GM18502 (cell line): ENCODE results near the gene KCNQ5.

Source experiments
- ATAC-seq: cut with Tn5 transposase; IDR thresholded peaks from one replicate; pipeline ENCODE4 v1.9.1; 2021; ENCODE audit warnings: mild to moderate bottlenecking; ENCODE audit not compliant: unreplicated experiment, poor library complexity

Gene KCNQ5

DNA sequence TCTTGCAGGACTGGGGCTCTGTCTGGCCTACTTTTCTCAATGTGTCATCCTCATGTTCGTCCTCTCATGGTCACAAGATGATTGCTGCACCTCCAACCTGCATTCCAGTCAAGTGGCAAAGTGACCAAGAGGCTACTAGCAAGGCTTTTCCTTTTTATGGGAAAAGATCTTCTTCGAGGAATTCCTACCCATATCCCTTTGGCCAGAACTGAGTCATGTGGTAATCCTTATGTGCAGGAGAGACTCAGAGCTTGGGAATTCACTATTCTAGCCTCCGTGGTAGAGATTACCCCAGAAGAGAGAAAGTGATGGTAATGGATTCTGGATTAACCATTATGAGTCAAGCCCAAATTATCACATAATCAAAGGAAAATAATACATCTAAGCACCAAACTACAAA, 162.7 kb downstream of the KCNQ5 start:
- no peak for ATAC-seq

DNA sequence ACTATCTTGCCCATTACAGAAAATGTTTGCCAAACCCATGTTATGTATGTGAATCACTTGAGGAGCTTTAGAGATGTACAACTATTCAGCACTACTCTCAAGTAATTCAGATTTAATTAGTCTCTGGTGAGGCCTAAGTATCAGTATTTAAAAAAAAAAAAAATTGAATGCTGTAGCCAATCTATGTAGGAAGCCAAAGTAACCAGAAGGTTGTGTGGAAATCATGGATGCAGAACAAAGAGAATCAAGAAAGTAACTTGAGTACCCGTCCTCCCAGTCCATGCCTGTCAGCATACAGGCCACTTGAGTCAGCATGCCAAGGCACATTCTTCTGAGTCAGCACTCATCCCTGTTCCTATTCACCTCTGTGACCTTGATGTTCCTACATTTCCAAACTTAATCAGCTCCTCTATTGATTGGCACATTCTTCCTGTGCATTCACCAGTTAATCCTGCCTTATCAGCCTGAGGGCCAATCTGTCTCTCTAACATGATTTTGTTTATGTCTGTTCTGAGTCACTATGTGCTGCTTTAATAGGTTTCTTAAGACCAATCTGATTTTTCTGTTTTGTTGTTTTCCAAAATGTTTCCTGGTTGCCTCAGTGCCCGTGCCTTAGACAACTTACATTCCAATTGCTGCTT, 165.6 kb downstream of the KCNQ5 start:
- ATAC-seq: no peak

GRCh38 chr6:72788188-72788587, 166.3 kb downstream of the KCNQ5 start:
- no peak for ATAC-seq

DNA sequence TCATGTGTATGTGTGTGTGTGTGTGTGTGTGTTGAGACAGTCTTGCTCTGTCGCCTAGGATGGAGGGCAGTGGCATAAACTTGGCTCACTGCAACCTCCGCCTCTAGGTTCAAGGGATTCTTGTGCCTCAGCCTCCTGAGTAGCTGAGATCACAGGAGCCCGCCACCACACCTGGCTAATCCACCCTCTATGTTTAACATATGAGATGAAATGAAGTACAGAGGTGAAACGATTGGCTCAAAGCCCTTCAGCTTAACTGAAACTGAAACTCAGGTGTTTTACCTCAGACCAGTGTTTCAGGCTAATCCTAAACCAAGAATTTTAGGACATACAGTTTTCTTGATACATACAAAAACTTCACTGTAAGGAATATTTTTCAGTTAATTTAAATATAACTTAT, 167.3 kb downstream of the KCNQ5 start:
- no peak for ATAC-seq

DNA sequence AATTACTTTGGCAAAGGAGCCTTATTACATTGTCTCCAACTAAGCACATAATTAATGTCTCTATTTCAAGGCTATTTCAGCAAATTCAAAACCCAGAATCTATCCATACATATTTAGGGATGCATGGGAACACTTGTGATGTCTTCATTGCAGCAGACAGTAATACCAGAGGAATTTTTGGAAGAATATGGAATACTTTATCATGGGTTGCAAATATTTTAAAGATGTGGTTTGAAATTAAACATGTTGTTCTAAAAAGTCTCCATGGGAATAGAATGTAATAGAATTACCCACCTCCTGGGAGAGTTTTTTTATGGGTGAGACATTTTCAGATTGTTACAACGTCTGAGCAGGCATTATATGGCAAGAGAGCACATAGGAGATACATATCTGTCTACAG, 170.8 kb downstream of the KCNQ5 start:
- no peak for ATAC-seq

DNA sequence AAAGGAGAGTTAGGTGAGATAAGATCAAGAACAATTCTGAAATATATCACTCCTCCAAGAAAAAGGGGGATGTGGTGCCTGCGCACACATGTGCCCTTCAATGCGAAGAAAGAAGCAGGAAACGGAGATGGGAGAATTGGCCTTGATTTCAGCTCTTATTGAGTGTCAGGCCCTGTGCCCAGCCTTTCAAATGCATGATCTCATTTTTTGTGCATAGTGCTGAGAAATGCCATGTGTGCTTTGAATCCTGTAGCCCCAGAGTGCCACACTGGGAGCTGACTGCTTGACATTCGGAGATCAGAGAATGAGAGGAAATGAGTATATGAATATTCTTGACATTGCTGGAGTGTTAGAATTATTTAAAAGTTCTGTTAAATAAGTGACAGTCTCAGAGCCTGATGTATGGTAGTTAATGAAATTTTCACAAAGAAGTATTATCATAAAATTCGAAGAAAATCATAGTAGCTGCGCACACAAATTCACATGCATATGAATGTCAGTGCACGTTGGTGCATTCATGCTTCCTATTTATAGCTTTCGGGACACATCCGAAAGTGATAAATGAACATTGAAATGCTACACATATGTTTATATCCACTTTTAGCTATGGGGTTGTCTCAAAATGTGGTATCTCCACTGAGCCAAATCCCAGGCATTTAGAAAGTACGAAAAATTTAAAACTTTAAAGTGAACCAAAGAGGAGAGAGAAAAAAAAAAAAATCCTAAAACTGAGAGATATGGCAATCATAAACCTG, 172.0 kb downstream of the KCNQ5 start:
- ATAC-seq: no peak

GRCh38 chr6:72798196-72798595, 176.3 kb downstream of the KCNQ5 start:
- ATAC-seq: no peak

- ATAC-seq: no peak
Observed at GRCh38 chr6:72809746-72810379, 188.0 kb downstream of the KCNQ5 start.

GRCh38 chr6:72810571-72811280, 188.9 kb downstream of the KCNQ5 start:
- no peak for ATAC-seq

DNA sequence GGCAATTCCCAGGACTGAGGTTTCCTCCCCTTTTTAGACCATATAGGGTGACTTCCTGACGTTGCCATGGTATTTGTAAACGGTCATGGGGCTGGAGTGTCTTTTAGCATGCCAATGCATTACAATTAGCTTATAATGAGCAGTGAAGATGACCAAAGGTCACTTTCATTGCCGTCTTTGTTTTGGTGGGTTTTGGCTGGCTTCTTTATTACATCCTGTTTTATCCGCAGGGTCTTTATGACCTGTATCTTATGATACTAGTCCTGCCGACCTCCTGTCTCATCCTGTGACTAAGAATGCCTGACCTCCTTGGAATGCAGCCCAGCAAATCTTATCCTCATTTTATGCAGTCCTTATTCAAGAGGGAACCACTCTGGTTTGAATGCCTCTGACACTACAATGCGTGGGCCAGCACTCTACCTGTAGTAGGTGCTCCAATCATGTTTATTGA, 190.1 kb downstream of the KCNQ5 start:
- no peak for ATAC-seq

DNA sequence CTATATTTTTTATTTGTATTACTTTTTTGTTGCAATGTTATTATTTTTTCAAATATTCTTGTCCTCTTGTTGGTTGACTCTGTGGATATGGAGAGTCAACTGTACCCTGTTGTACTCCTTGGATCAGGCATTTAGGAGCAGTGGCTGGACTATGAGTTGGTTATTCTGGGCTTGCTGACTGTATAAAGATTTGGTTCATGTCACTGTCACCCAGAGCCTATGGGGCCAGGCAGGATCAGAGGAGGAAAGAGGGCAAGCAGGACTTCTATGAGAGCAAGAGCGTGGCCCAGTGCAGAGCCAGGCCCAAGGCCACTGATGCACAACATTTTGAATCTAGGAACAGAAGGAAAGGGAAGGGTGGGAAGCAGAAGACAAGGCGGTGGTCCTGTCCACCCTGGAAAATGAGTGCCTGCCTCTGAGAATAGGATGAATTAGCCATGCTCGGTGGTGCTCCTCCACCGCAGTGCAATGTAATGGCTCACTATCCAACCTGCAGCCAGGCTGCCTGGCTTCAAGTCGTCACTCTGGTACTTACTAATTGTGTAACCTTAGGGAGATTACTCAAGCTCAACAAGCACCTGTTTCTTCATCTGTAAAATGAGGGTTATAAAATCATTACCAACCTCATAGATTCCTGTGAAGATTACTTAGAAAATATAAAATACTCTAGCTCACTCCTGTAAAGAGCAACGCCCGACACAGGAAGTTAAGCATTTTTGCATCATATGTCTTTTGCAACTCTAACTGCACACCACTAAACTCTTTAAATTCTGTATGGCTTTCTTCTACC, 192.1 kb downstream of the KCNQ5 start:
- no peak for ATAC-seq

- no peak for ATAC-seq
Observed at GRCh38 chr6:72816022-72816421, 194.2 kb downstream of the KCNQ5 start.

DNA sequence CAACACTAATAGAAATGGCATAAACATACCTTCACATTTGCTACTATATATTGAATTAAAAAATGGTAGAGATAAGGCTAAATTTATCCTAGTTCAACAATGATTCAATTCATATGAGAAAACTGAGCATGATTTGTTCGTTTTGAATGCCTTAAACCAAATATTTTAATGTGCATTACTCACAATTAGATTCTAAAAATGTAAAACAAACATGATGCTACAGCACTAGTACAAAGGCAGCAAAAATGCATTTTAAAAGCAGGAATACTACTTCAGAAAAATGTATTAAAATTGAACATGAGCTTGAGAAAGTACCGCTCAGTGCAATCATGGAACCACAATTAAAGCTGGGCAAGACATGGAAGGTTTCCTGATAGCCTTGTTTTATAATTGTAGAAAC, 195.3 kb downstream of the KCNQ5 start:
- ATAC-seq: no peak

DNA sequence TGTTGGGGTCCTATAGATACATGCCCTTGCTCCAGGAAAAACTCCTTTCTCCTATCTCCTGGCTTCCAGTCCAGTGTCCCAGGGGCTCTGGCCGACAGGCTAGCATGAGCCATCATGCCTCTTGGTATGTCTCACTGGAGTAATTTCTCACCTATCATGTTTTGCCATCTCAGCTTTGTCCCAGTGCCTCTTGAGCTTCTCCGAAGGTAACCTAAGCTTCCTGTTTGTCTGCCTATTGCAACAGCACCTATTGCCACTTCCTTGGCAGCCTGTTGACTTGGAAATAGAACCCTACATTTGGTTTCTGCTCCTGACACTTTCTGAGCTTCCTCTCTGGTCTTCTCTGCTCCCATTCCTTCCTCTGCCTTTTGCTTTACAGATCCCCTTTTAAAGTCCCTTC, 197.7 kb downstream of the KCNQ5 start:
- no peak for ATAC-seq

GRCh38 chr6:72820153-72820552, 198.3 kb downstream of the KCNQ5 start:
- no peak for ATAC-seq

DNA sequence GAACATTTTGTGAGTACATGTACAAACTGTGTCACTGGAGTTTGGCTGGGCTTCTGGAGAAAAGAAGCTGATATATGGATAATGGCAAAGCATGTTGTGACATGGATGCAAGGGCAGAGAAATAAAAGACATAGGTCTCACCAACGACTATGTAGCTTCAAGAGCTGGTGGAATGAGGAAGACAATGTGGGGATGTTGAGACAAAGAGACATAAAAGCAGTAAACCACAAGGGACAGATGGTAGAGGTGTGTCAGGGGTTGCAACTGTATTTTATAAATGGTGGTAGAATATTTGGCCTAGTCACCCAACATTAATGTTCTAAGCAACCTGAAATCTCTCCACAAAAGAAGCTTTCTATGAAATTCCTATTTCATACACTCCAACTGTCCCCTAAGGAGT, 199.0 kb downstream of the KCNQ5 start:
- no peak for ATAC-seq

DNA sequence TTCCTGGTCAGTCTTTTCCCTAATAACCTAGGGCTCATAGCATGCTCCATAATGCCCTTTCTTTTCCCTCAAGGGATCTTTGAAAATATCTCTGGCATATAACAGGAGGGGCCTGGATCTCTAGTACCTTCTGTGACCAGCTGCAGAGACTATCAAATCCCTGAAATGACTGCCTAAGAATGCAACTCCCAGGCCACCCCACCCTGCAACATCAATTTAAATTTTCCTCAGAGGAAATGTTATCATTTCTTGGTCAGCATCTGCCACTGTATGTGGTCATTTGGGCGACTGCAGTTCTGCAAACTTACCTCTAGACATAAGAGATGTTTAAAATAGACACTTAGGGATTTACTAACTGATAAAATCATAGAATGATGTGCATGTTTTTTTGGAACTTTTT, 200.2 kb downstream of the KCNQ5 start:
- no peak for ATAC-seq

DNA sequence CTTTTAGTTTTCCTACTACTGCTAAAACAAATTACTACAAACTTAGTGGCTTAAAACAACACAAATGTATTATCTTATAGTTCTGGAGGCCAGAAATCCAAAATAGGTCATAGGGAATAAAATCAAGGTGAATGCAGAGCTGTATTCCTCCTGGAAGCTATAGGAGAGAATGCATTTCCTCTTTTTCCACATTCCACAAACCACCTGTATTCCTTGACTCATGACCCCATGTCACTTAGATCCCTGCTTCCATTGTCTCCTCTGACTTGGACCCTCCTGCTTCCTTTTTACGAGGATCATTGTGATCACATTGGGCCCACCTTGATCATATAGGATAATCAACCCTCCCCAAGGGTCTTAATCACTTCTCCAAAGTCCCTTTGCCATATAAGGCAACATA, 200.8 kb downstream of the KCNQ5 start:
- no peak for ATAC-seq

GRCh38 chr6:72824833-72825232, 203.0 kb downstream of the KCNQ5 start:
- ATAC-seq: peak; percentile 74

DNA sequence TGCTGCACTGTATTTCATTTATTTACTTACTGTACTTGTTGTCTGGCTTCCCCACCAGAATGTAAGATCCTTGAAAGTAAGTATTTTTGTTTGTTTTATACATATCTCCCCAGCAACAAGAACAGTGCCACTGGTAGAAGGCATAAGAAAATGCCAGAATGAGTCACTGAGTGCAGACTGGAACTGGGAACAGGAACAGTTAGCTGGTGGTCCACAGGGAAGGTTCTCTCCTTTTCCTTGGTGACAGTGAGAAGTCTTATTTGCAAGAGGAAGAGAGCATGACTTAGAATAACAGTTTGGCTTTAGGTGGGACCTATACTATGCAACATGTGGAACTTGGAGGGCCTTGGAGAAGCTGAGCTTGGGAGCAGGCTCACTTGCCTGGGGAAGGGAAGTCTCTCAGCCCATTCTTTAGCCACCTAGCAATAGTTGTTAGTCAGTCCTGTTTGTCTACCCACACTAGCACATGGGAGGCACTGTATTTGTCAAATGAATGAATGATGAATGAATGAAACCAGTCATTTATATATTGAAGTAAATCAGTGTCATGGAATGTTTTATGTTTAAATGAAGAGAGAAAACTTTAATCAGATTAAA, 203.5 kb downstream of the KCNQ5 start:
- ATAC-seq: peak; percentile 54
